Urothelium cell line (cell line): ENCODE data around the gene RCOR2.

Experiments used
- DNase-seq: peaks from one replicate; pipeline ENCODE4 v3.0.0; 2011; ENCODE audit warnings: low spot score, mixed read lengths
- FAIRE-seq: peaks from 2 replicates; lab custom pipeline; 2011; peaks lifted over from hg19 to GRCh38; lab: Jason Lieb, UNC

Gene RCOR2

GRCh38 chr11:63908631-63909401 lies 8.1 kb downstream of the RCOR2 start:
- DNase-seq (no peak), FAIRE-seq (no peak)

GRCh38 chr11:63907808-63908530 lies 9.0 kb downstream of the RCOR2 start:
- no peak for FAIRE-seq
- no peak for DNase-seq

- FAIRE-seq (no peak), DNase-seq (no peak)
Observed at GRCh38 chr11:63907063-63907462, 9.9 kb downstream of the RCOR2 start.

GRCh38 chr11:63906585-63906984 lies 10.4 kb downstream of the RCOR2 start:
- FAIRE-seq (no peak), DNase-seq (no peak)

GRCh38 chr11:63906087-63906486 lies 10.9 kb downstream of the RCOR2 start:
- FAIRE-seq (no peak), DNase-seq (no peak)

GRCh38 chr11:63905179-63905578 lies 11.8 kb downstream of the RCOR2 start:
- FAIRE-seq (no peak), DNase-seq (no peak)

- FAIRE-seq: no peak
Observed at GRCh38 chr11:63904743-63905142, 12.2 kb downstream of the RCOR2 start.

GRCh38 chr11:63903884-63904283 lies 13.1 kb downstream of the RCOR2 start:
- no peak for FAIRE-seq
- DNase-seq: no peak

More at GRCh38 chr11:63904743-63905142, 12.2 kb downstream of the RCOR2 start:
- DNase-seq: no peak

GRCh38 chr11:63901660-63902059 lies 15.3 kb downstream of the RCOR2 start:
- FAIRE-seq (no peak), DNase-seq (no peak)

- DNase-seq (no peak), FAIRE-seq (no peak)
Observed at GRCh38 chr11:63897459-63898146, 19.4 kb downstream of the RCOR2 start.

- no peak for FAIRE-seq
- DNase-seq: no peak
Observed at GRCh38 chr11:63896071-63896470, 20.9 kb downstream of the RCOR2 start.

- FAIRE-seq (no peak), DNase-seq (no peak)
Observed at GRCh38 chr11:63893355-63893754, 23.6 kb downstream of the RCOR2 start.

- no peak for DNase-seq
- FAIRE-seq: no peak
Observed at GRCh38 chr11:63892228-63892627, 24.7 kb downstream of the RCOR2 start.

GRCh38 chr11:63890368-63890767 lies 26.6 kb downstream of the RCOR2 start:
- DNase-seq (no peak), FAIRE-seq (no peak)

- FAIRE-seq: no peak
- no peak for DNase-seq
Observed at GRCh38 chr11:63889344-63889743, 27.6 kb downstream of the RCOR2 start.

- DNase-seq: peak; percentile 75
Observed at GRCh38 chr11:63888170-63889086, 28.5 kb downstream of the RCOR2 start.

GRCh38 chr11:63887386-63887999 lies 29.5 kb downstream of the RCOR2 start:
- no peak for FAIRE-seq
- no peak for DNase-seq

More at GRCh38 chr11:63888170-63889086, 28.5 kb downstream of the RCOR2 start:
- no peak for FAIRE-seq

- DNase-seq (no peak), FAIRE-seq (no peak)
Observed at GRCh38 chr11:63884196-63884932, 32.6 kb downstream of the RCOR2 start.

GRCh38 chr11:63883791-63884190 lies 33.2 kb downstream of the RCOR2 start:
- no peak for FAIRE-seq
- no peak for DNase-seq
